Kidney epithelial cell (primary cell): ENCODE measurements around the gene RBM19. TPM values are rescaled to one million over a fixed set of nuclear protein-coding genes. Genes with fewer than 3 reads are reported as not detected.

Experiments
- DNase-seq: peaks from one replicate; pipeline ENCODE4 v3.0.0-alpha.2; 2010; ENCODE audit warnings: low read depth
- H3K27me3 ChIP-seq: 2 replicates; pipeline ENCODE4 v1.6.0; 2011; ENCODE audit warnings: low read length; ENCODE audit not compliant: control insufficient read depth, insufficient read depth
- H3K36me3 ChIP-seq: 2 replicates; pipeline ENCODE4 v1.5.1; 2011; ENCODE audit warnings: low read length; ENCODE audit not compliant: control insufficient read depth, insufficient read depth
- H3K4me3 ChIP-seq: 2 replicates; pipeline ENCODE4 v1.5.1; 2011; ENCODE audit warnings: low read depth, mild to moderate bottlenecking, control low read depth, low read length
- CTCF ChIP-seq: IDR thresholded peaks from 2 replicates; pipeline ENCODE4 v1.5.1; 2011; ENCODE audit warnings: mild to moderate bottlenecking, moderate library complexity, low read length, control low read depth, inconsistent platforms; ENCODE audit not compliant: insufficient read depth, poor library complexity, severe bottlenecking
- total RNA-seq: library from RNA; depleted of rRNA; stranded (reverse); fragments of >200 nt; gene quantifications from 2 replicates; pipeline ENCODE4 v1.2.3, GENCODE V29; 2015

The RBM19 gene
- total RNA-seq, 1 donor from 2014 or later, result 30.9 TPM

- no peak for DNase-seq
- Histone ChIP-seq H3K36me3 (no peaks in the 10 kb centered on the region), H3K27me3 (no peaks in the 10 kb centered on the region), H3K4me3 (no peak overlapping the region)
- peak; percentile 50 for TF ChIP-seq CTCF
These were observed 98.9 kb downstream of the RBM19 start for GRCh38 chr12:113867258-113867657.

- no peak for TF ChIP-seq CTCF
- Histone ChIP-seq H3K4me3 (no peak overlapping the region), H3K27me3 (no peaks in the 10 kb centered on the region), H3K36me3 (no peaks in the 10 kb centered on the region)
- no peak for DNase-seq
These were observed 99.6 kb downstream of the RBM19 start for GRCh38 chr12:113866496-113866895.

GRCh38 chr12:113863455-113863845 is 102.7 kb downstream of the RBM19 start:
- no peak for DNase-seq
- H3K4me3 ChIP-seq, result no peak overlapping the region
- TF ChIP-seq CTCF, result no peak
- no peaks in the 10 kb centered on the region for H3K36me3 ChIP-seq
- H3K27me3 ChIP-seq, result no peaks in the 10 kb centered on the region

- DNase-seq, result peak; percentile 63
These were observed 103.3 kb downstream of the RBM19 start for GRCh38 chr12:113862590-113863454.

GRCh38 chr12:113861708-113862312 is 104.3 kb downstream of the RBM19 start:
- DNase-seq, result no peak
- no peak overlapping the region for H3K4me3 ChIP-seq
- TF ChIP-seq CTCF, result no peak
- H3K36me3 ChIP-seq, result no peaks in the 10 kb centered on the region
- H3K27me3 ChIP-seq, result no peaks in the 10 kb centered on the region

More at GRCh38 chr12:113862590-113863454, 103.3 kb downstream of the RBM19 start:
- H3K4me3 ChIP-seq, result no peak overlapping the region
- no peaks in the 10 kb centered on the region for H3K36me3 ChIP-seq
- no peaks in the 10 kb centered on the region for H3K27me3 ChIP-seq
- TF ChIP-seq CTCF, result no peak
